ENCODE results near the gene NDUFB4.

The NDUFB4 gene

GRCh38 chr3:120596116-120596852, at the start of gene NDUFB4:
Gene NDUFB4, plus strand, starts transcription at chr3:120596336. Its CDS starts 24 bp downstream, at chr3:120596360.
- peak; percentile 85 for DNase-seq

- DNase-seq, result no peak
Observed at GRCh38 chr3:120550546-120550945, 45.6 kb upstream of the NDUFB4 start.

- no peak for DNase-seq
Observed at GRCh38 chr3:120552184-120553172, 43.7 kb upstream of the NDUFB4 start.

- no peak for DNase-seq
Observed at GRCh38 chr3:120554812-120555606, 41.1 kb upstream of the NDUFB4 start.

GRCh38 chr3:120555657-120556509, 40.3 kb upstream of the NDUFB4 start:
- DNase-seq, result no peak

GRCh38 chr3:120557115-120557514, 39.0 kb upstream of the NDUFB4 start:
- no peak for DNase-seq

GRCh38 chr3:120558771-120559241, 37.3 kb upstream of the NDUFB4 start:
- DNase-seq, result no peak

GRCh38 chr3:120559242-120560061, 36.7 kb upstream of the NDUFB4 start:
- no peak for DNase-seq

GRCh38 chr3:120560304-120561250, 35.6 kb upstream of the NDUFB4 start:
- no peak for DNase-seq

GRCh38 chr3:120561251-120562045, 34.7 kb upstream of the NDUFB4 start:
- no peak for DNase-seq

- no peak for DNase-seq
Observed at GRCh38 chr3:120563356-120564022, 32.6 kb upstream of the NDUFB4 start.

- no peak for DNase-seq
Observed at GRCh38 chr3:120566243-120566975, 29.7 kb upstream of the NDUFB4 start.

- no peak for DNase-seq
Observed at GRCh38 chr3:120567370-120568201, 28.6 kb upstream of the NDUFB4 start.

- no peak for DNase-seq
Observed at GRCh38 chr3:120568202-120568531, 28.0 kb upstream of the NDUFB4 start.

- DNase-seq, result no peak
Observed at GRCh38 chr3:120568598-120568997, 27.5 kb upstream of the NDUFB4 start.

GRCh38 chr3:120569222-120570057, 26.7 kb upstream of the NDUFB4 start:
- no peak for DNase-seq

Data from NCI-H510A (cell line).